ENCODE results near the gene CDC42SE2.
A peak's percentile ranks its signal among the peaks of the same experiment; 100 is the strongest.
"Not testable (repeated sequence)": the region's sequence is repeated elsewhere in the genome, so short reads cannot be mapped to it uniquely, and the experiment has no call there.

Gene CDC42SE2

DNA sequence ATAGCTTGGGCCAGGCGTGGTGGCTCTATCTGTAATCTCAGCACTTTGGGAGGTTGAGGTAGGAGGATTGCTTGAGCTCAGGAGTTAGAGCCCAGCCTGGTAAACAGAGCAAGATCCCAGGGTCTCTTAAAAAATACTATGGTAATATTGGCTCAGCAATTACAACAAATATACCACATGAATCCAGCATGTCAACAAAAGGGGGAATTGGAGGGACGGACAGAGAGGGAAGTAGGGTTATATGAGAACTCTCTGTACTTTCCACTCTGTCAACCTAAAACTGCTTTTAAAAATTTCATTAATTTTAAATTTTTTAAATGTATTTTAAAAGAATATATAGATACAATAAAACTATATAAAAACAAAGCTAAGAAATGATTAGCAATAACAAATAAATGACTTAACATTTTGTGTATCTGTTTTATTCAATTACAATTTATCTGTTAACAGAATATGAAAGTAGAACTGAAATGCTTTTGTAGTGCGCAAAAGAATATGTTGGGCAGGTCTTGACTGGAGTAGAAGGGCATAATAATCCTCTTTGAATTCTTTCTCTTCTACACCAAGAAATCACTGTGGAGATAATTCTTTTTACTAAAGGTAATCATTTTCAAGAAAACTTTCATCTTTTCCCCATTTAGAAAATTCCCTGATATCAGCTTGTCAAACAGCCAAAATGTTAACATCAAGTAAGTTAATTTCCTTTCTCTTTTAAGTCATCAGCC lies 12.9 kb upstream of the CDC42SE2 start:
- no peak for DNase-seq (ENCODE audit: low read depth, low spot score)

DNA sequence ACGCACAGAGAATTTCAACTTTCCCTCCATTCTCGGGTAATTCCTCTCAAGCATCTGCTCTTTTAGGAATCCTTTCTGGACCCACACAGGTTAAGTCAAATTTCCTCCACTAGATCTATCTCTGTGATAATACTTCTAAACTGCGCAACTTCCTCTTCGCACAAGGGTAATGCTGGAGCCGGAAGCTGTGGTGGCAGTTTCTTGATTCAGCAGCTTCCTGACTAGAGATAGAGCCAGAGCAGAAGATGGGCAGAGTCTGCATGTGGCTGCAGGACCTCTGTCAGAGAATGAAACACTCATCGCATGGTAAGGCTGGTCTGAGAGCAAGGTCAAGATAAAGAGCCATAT lies 11.1 kb upstream of the CDC42SE2 start:
- no peak for DNase-seq (ENCODE audit: low read depth, low spot score)

- DNase-seq (ENCODE audit: low read depth, low spot score): not testable (repeated sequence)
Observed at GRCh38 chr5:131254025-131254424, 9.8 kb upstream of the CDC42SE2 start.

- DNase-seq (ENCODE audit: low read depth, low spot score): no peak
Observed at GRCh38 chr5:131254741-131255140, 9.1 kb upstream of the CDC42SE2 start.

- DNase-seq (ENCODE audit: low read depth, low spot score): peak; percentile 39
Observed at GRCh38 chr5:131256507-131256823, 7.4 kb upstream of the CDC42SE2 start.

- no peak for DNase-seq (ENCODE audit: low read depth, low spot score)
Observed at GRCh38 chr5:131258733-131259132, 5.1 kb upstream of the CDC42SE2 start.

GRCh38 chr5:131259326-131259725 lies 4.5 kb upstream of the CDC42SE2 start:
- DNase-seq (ENCODE audit: low read depth, low spot score): no peak

DNA sequence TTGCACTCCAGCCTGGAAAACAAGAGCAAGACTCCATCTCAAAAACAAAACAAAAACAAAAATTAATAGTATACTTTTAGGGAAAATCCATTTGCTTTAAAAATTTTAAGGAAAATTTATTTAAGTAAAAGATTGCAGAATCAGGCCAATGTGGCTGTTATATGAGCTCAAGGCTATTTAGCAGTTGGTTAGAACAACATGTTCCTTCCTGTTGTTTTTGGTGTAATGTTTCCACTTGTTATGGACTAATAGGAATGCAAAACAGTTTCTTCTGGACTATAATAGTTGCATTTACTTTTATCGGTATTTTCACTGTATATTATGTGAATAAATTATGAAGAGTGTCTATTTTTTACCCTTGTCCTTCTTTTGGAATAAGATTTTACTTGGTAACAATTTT lies 3.0 kb upstream of the CDC42SE2 start:
- no peak for DNase-seq (ENCODE audit: low read depth, low spot score)

DNA sequence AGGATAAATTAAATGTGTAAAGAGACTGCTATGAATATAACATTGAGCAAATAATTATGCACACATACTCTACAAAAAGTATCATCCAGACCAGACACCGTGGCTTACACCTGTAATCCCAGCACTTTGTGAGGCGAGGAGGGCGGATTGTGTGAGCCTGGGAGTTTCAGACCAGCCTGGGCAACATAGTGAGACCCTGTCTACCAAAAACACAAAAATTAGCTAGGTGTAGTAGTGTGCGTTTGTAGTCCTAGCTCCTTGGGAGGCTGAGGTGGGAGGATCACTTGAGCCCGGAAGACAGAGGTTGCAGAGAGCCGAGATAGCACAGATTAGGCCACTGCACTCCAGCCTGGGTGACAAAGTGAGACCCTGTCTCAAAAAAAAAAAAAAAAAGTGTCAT lies 2.4 kb upstream of the CDC42SE2 start:
- no peak for DNase-seq (ENCODE audit: low read depth, low spot score)

GRCh38 chr5:131262953-131263541 lies 806 bp upstream of the CDC42SE2 start:
- DNase-seq (ENCODE audit: low read depth, low spot score): peak; percentile 19

DNA sequence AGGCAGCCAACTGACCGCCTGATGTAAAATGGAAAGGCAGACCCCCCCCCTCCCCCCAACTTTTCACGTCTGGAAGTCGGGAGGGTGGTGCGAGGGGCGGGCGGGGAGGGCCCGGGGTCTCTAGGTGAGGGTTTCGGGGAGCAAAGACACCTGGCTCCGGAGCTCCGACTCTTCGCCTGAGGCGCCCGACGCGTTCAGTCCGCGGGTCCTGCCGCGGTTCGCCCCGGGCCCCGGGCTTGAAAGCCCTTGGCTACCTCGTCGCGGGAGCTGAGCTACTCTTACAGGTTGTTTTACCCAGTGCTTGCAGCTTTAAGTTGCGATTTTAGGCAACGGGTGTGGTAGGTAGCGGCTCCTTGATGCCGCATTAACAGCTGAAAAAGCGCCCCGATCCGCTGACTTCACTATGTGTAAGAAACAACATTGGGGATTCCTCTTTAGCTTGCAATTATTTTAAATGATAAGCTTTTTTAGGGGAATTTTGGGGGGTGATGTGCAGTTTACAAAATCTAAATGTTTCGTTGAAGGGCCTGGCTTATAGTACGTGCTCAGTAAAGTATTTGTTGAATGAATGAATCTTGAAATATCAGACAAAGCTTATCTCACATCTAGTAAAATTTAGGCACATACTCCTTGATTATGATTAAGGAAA lies 722 bp downstream of the CDC42SE2 start:
- peak; percentile 65 for DNase-seq (ENCODE audit: low read depth, low spot score)

GRCh38 chr5:131265311-131265803 lies 1.5 kb downstream of the CDC42SE2 start:
- DNase-seq (ENCODE audit: low read depth, low spot score): no peak

GRCh38 chr5:131266370-131267060 lies 2.7 kb downstream of the CDC42SE2 start:
- DNase-seq (ENCODE audit: low read depth, low spot score): no peak

DNA sequence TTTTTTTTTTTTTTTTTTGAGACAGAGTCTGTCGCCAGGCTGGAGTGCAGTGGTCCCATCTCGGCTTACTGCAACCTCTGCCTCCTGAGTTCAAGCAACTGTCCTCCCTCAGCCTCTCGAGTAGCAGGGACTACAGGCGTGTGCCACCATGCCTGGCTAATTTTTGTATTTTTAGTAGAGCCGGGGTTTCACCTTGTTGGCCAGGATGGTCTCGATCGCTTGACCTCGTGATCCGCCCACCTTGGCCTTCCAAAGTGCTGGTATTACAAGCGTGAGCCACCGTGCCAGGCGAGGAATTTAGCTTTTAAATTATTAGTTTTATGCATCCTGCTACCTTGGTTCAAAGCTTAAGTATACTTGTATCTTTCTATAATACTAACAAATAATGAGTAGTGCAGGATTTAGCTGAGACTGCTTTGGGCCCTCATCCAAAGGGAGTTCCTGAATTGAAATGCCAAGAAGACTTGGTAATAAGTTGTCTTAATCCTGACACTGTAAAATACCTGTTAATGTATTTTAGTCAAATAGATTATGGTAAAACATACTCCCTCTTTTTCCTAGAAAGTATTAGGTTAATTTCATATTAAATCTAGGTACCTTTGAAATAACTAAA lies 5.0 kb downstream of the CDC42SE2 start:
- no peak for DNase-seq (ENCODE audit: low read depth, low spot score)

- no peak for DNase-seq (ENCODE audit: low read depth, low spot score)
Observed at GRCh38 chr5:131270809-131271208, 7.0 kb downstream of the CDC42SE2 start.

DNA sequence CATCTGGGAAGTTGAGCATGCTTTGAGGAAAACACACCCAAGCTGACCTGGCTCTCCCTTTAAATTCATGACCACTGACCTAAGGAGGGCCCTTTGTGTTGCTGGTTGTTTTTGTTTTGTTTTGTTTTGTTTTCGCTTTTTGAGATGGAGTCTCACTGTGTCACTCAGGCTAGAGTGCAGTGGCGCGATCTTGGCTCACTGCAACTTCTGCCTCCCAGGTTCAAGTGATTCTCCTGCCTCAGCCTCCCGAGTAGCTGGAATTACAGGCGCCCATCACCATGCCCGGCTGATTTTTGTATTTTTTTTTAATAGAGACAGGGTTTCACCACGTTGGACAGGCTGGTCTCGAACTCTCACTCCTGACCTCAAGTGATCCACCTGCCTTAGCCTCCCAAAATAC lies 8.0 kb downstream of the CDC42SE2 start:
- DNase-seq (ENCODE audit: low read depth, low spot score): not testable (repeated sequence)

DNA sequence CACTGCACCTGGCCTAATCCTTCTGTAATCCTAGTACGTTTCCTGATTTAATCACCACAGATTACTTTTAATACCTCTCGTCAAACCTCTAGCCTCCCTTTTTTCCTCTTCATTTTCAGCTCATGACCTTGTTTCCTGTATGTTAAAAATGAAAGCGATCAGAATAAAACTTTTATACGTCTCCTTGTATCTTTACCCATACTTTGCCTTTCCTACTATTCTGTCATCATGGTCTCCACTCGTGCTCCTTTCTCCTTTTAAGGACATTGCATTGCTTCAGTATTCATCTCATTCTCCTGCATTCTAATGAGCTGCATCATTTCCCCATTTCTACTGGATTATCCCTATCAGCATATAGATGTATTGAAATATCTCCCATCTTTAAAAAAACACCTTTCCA lies 8.5 kb downstream of the CDC42SE2 start:
- no peak for DNase-seq (ENCODE audit: low read depth, low spot score)

GRCh38 chr5:131272724-131273123 lies 8.9 kb downstream of the CDC42SE2 start:
- DNase-seq (ENCODE audit: low read depth, low spot score): no peak

GRCh38 chr5:131274326-131275063 lies 10.6 kb downstream of the CDC42SE2 start:
- DNase-seq (ENCODE audit: low read depth, low spot score): no peak

DNA sequence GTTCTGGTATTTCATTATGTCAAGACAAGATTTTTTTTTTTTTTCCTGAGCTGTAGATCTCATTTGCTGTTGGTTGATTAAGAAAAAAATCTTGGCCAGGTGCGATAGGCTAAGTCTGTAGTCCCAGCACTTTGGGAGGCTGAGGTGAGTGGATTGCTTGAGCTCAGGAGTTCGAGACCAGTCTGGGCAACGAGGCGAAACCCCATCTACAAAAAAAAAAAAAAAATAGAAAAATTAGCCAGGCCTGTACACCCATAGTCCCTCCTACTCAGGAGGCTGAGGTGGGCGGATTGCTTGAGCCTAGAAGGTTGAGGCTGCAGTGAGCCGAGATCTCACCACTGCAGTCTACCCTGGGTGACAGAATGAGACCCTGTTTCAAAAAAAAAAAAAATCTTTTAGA lies 12.2 kb downstream of the CDC42SE2 start:
- DNase-seq (ENCODE audit: low read depth, low spot score): no peak

DNA sequence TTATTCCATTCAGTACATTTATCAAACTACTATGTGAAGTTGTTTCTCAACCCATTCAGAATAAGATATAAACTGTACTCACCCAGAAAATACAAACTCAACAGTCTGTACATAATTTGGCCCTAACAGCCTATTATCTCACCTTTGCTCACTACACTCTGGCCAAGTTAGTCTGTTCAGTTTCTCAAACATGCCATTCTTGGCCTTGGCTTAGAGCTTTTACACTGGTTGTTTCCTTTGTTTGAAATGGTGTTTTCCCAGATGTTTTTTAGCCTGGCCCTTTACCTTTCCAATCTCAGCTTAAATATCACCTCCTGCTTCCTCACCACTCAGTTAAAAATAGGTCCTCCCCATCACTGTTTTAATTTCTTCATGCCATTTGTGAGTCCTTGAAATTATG lies 13.6 kb downstream of the CDC42SE2 start:
- DNase-seq (ENCODE audit: low read depth, low spot score): no peak
